ENCODE measurements around the gene RFLNA.

GRCh38 chr12:124338876-124339603, 44.1 kb downstream of the RFLNA start:
- TF ChIP-seq, protein P1, sequence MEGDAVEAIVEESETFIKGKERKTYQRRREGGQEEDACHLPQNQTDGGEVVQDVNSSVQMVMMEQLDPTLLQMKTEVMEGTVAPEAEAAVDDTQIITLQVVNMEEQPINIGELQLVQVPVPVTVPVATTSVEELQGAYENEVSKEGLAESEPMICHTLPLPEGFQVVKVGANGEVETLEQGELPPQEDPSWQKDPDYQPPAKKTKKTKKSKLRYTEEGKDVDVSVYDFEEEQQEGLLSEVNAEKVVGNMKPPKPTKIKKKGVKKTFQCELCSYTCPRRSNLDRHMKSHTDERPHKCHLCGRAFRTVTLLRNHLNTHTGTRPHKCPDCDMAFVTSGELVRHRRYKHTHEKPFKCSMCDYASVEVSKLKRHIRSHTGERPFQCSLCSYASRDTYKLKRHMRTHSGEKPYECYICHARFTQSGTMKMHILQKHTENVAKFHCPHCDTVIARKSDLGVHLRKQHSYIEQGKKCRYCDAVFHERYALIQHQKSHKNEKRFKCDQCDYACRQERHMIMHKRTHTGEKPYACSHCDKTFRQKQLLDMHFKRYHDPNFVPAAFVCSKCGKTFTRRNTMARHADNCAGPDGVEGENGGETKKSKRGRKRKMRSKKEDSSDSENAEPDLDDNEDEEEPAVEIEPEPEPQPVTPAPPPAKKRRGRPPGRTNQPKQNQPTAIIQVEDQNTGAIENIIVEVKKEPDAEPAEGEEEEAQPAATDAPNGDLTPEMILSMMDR (IDR thresholded peaks at IDR 0.05), result no peak
- TF ChIP-seq POLR2A (IDR thresholded peaks at IDR 0.05), result no peak
- no peak for TF ChIP-seq POLR2AphosphoS5 (IDR thresholded peaks at IDR 0.05)

All from suprapubic skin (tissue), 4 donors.